ENCODE results near the gene CYTH3.

The CYTH3 gene

GRCh38 chr7:6243168-6243567, 29.3 kb downstream of the CYTH3 start:
- H3K36me3 ChIP-seq (ENCODE audit: control insufficient read depth, insufficient read depth, low read length): no peaks in the 10 kb centered on the region
- H3K4me1 ChIP-seq (ENCODE audit: control insufficient read depth, insufficient read depth, low read length): peaks cover 12% of the 10 kb centered on the region
- no peaks in the 10 kb centered on the region for H3K27me3 ChIP-seq (ENCODE audit: control insufficient read depth, insufficient read depth, low read length)
- no peak overlapping the region for H3K9ac ChIP-seq (ENCODE audit: low read length)
- H3K9me3 ChIP-seq (ENCODE audit: control insufficient read depth, insufficient read depth, low read depth, low read length): peaks cover 4% of the 10 kb centered on the region; the same call in 1 of the 2 replicates
- no peak overlapping the region for H3K27ac ChIP-seq (ENCODE audit: low read depth, low read length)
- H3K4me3 ChIP-seq (ENCODE audit: low read depth, low read length): no peak overlapping the region

- Histone ChIP-seq H3K4me3 (ENCODE audit: low read depth, low read length) (no peak overlapping the region), H3K9me3 (ENCODE audit: control insufficient read depth, insufficient read depth, low read depth, low read length) (peaks cover 4% of the 10 kb centered on the region; the same call in 1 of the 2 replicates), H3K9ac (ENCODE audit: low read length) (no peak overlapping the region), H3K36me3 (ENCODE audit: control insufficient read depth, insufficient read depth, low read length) (no peaks in the 10 kb centered on the region), H3K4me1 (ENCODE audit: control insufficient read depth, insufficient read depth, low read length) (peaks cover 12% of the 10 kb centered on the region), H3K27ac (ENCODE audit: low read depth, low read length) (no peak overlapping the region), H3K27me3 (ENCODE audit: control insufficient read depth, insufficient read depth, low read length) (no peaks in the 10 kb centered on the region)
Observed at GRCh38 chr7:6242561-6242960, 29.9 kb downstream of the CYTH3 start.

GRCh38 chr7:6241607-6241973, 30.8 kb downstream of the CYTH3 start:
- Histone ChIP-seq H3K4me3 (ENCODE audit: low read depth, low read length) (no peak overlapping the region), H3K27ac (ENCODE audit: low read depth, low read length) (no peak overlapping the region), H3K9me3 (ENCODE audit: control insufficient read depth, insufficient read depth, low read depth, low read length) (peaks cover 4% of the 10 kb centered on the region; the same call in 1 of the 2 replicates), H3K36me3 (ENCODE audit: control insufficient read depth, insufficient read depth, low read length) (no peaks in the 10 kb centered on the region), H3K9ac (ENCODE audit: low read length) (no peak overlapping the region), H3K27me3 (ENCODE audit: control insufficient read depth, insufficient read depth, low read length) (no peaks in the 10 kb centered on the region), H3K4me1 (ENCODE audit: control insufficient read depth, insufficient read depth, low read length) (peaks cover 9% of the 10 kb centered on the region)

GRCh38 chr7:6238309-6238925, 34.0 kb downstream of the CYTH3 start:
- Histone ChIP-seq H3K9me3 (ENCODE audit: control insufficient read depth, insufficient read depth, low read depth, low read length) (no peaks in the 10 kb centered on the region), H3K4me3 (ENCODE audit: low read depth, low read length) (no peak overlapping the region), H3K27me3 (ENCODE audit: control insufficient read depth, insufficient read depth, low read length) (no peaks in the 10 kb centered on the region), H3K4me1 (ENCODE audit: control insufficient read depth, insufficient read depth, low read length) (peaks cover 5% of the 10 kb centered on the region; the same call in 1 of the 2 replicates), H3K9ac (ENCODE audit: low read length) (no peak overlapping the region), H3K27ac (ENCODE audit: low read depth, low read length) (no peak overlapping the region), H3K36me3 (ENCODE audit: control insufficient read depth, insufficient read depth, low read length) (no peaks in the 10 kb centered on the region)

GRCh38 chr7:6237730-6238129, 34.7 kb downstream of the CYTH3 start:
- Histone ChIP-seq H3K9me3 (ENCODE audit: control insufficient read depth, insufficient read depth, low read depth, low read length) (no peaks in the 10 kb centered on the region), H3K9ac (ENCODE audit: low read length) (no peak overlapping the region), H3K4me3 (ENCODE audit: low read depth, low read length) (no peak overlapping the region), H3K4me1 (ENCODE audit: control insufficient read depth, insufficient read depth, low read length) (peaks cover 2% of the 10 kb centered on the region; the same call in 1 of the 2 replicates), H3K36me3 (ENCODE audit: control insufficient read depth, insufficient read depth, low read length) (no peaks in the 10 kb centered on the region), H3K27ac (ENCODE audit: low read depth, low read length) (no peak overlapping the region), H3K27me3 (ENCODE audit: control insufficient read depth, insufficient read depth, low read length) (no peaks in the 10 kb centered on the region)

- no peak overlapping the region for H3K9ac ChIP-seq (ENCODE audit: low read length)
- no peaks in the 10 kb centered on the region for H3K9me3 ChIP-seq (ENCODE audit: control insufficient read depth, insufficient read depth, low read depth, low read length)
- no peak overlapping the region for H3K4me3 ChIP-seq (ENCODE audit: low read depth, low read length)
- no peak overlapping the region for H3K27ac ChIP-seq (ENCODE audit: low read depth, low read length)
- no peaks in the 10 kb centered on the region for H3K36me3 ChIP-seq (ENCODE audit: control insufficient read depth, insufficient read depth, low read length)
- no peaks in the 10 kb centered on the region for H3K27me3 ChIP-seq (ENCODE audit: control insufficient read depth, insufficient read depth, low read length)
- no peaks in the 10 kb centered on the region for H3K4me1 ChIP-seq (ENCODE audit: control insufficient read depth, insufficient read depth, low read length)
Observed at GRCh38 chr7:6237011-6237410, 35.4 kb downstream of the CYTH3 start.

- Histone ChIP-seq H3K9ac (ENCODE audit: low read length) (no peak overlapping the region), H3K4me1 (ENCODE audit: control insufficient read depth, insufficient read depth, low read length) (0 out of 2 replicates have a peak, but pooled peaks cover 6% of the 10 kb centered on the region), H3K27ac (ENCODE audit: low read depth, low read length) (no peak overlapping the region), H3K27me3 (ENCODE audit: control insufficient read depth, insufficient read depth, low read length) (no peaks in the 10 kb centered on the region), H3K4me3 (ENCODE audit: low read depth, low read length) (no peak overlapping the region), H3K9me3 (ENCODE audit: control insufficient read depth, insufficient read depth, low read depth, low read length) (no peaks in the 10 kb centered on the region), H3K36me3 (ENCODE audit: control insufficient read depth, insufficient read depth, low read length) (no peaks in the 10 kb centered on the region)
Observed at GRCh38 chr7:6235029-6235871, 37.2 kb downstream of the CYTH3 start.

GRCh38 chr7:6234384-6234783, 38.0 kb downstream of the CYTH3 start:
- Histone ChIP-seq H3K9me3 (ENCODE audit: control insufficient read depth, insufficient read depth, low read depth, low read length) (no peaks in the 10 kb centered on the region), H3K27me3 (ENCODE audit: control insufficient read depth, insufficient read depth, low read length) (no peaks in the 10 kb centered on the region), H3K4me1 (ENCODE audit: control insufficient read depth, insufficient read depth, low read length) (0 out of 2 replicates have a peak, but pooled peaks cover 6% of the 10 kb centered on the region), H3K36me3 (ENCODE audit: control insufficient read depth, insufficient read depth, low read length) (no peaks in the 10 kb centered on the region), H3K27ac (ENCODE audit: low read depth, low read length) (no peak overlapping the region), H3K9ac (ENCODE audit: low read length) (no peak overlapping the region), H3K4me3 (ENCODE audit: low read depth, low read length) (no peak overlapping the region)

GRCh38 chr7:6232534-6232933, 39.9 kb downstream of the CYTH3 start:
- no peak overlapping the region for H3K4me3 ChIP-seq (ENCODE audit: low read depth, low read length)
- H3K4me1 ChIP-seq (ENCODE audit: control insufficient read depth, insufficient read depth, low read length): peaks cover 21% of the 10 kb centered on the region
- no peaks in the 10 kb centered on the region for H3K9me3 ChIP-seq (ENCODE audit: control insufficient read depth, insufficient read depth, low read depth, low read length)
- no peaks in the 10 kb centered on the region for H3K36me3 ChIP-seq (ENCODE audit: control insufficient read depth, insufficient read depth, low read length)
- no peaks in the 10 kb centered on the region for H3K27me3 ChIP-seq (ENCODE audit: control insufficient read depth, insufficient read depth, low read length)
- H3K9ac ChIP-seq (ENCODE audit: low read length): no peak overlapping the region
- no peak overlapping the region for H3K27ac ChIP-seq (ENCODE audit: low read depth, low read length)

- Histone ChIP-seq H3K27ac (ENCODE audit: low read depth, low read length) (no peak overlapping the region), H3K4me1 (ENCODE audit: control insufficient read depth, insufficient read depth, low read length) (peaks cover 22% of the 10 kb centered on the region), H3K9me3 (ENCODE audit: control insufficient read depth, insufficient read depth, low read depth, low read length) (no peaks in the 10 kb centered on the region), H3K36me3 (ENCODE audit: control insufficient read depth, insufficient read depth, low read length) (no peaks in the 10 kb centered on the region), H3K9ac (ENCODE audit: low read length) (no peak overlapping the region), H3K4me3 (ENCODE audit: low read depth, low read length) (no peak overlapping the region), H3K27me3 (ENCODE audit: control insufficient read depth, insufficient read depth, low read length) (no peaks in the 10 kb centered on the region)
Observed at GRCh38 chr7:6232116-6232515, 40.3 kb downstream of the CYTH3 start.

GRCh38 chr7:6231184-6231583, 41.2 kb downstream of the CYTH3 start:
- Histone ChIP-seq H3K27me3 (ENCODE audit: control insufficient read depth, insufficient read depth, low read length) (no peaks in the 10 kb centered on the region), H3K36me3 (ENCODE audit: control insufficient read depth, insufficient read depth, low read length) (no peaks in the 10 kb centered on the region), H3K4me1 (ENCODE audit: control insufficient read depth, insufficient read depth, low read length) (peaks cover 22% of the 10 kb centered on the region), H3K9ac (ENCODE audit: low read length) (no peak overlapping the region), H3K27ac (ENCODE audit: low read depth, low read length) (no peak overlapping the region), H3K9me3 (ENCODE audit: control insufficient read depth, insufficient read depth, low read depth, low read length) (no peaks in the 10 kb centered on the region), H3K4me3 (ENCODE audit: low read depth, low read length) (no peak overlapping the region)

All from HUES6 (cell line).